CD1c-positive myeloid dendritic cell (primary cell): ENCODE measurements around the gene ELMO1.

ENCODE experiments used
- DNase-seq: peaks from one replicate; pipeline ENCODE4 v3.0.0-alpha.2; 2016; ENCODE audit errors: extremely low spot score

ELMO1 gene

DNA sequence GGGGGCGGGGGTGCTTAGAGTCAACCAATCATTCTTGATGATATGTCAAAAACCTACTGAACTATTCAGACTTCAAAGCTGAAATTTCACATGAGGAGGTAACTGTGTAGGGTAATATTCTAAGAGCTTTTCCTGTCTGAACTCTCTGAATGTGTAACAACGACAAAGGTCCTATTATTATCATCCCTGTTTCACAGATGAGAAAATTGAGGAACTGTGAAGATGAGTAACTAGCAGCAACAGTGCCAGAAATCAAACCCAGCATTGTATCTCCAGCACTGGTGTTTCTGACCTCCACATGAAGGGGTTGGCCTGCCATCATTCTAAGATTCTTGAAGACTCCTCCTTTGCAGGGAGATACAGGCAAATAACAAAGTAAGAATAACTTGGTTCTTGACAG, 429.7 kb downstream of the ELMO1 start:
- peak; percentile 7 for DNase-seq

DNA sequence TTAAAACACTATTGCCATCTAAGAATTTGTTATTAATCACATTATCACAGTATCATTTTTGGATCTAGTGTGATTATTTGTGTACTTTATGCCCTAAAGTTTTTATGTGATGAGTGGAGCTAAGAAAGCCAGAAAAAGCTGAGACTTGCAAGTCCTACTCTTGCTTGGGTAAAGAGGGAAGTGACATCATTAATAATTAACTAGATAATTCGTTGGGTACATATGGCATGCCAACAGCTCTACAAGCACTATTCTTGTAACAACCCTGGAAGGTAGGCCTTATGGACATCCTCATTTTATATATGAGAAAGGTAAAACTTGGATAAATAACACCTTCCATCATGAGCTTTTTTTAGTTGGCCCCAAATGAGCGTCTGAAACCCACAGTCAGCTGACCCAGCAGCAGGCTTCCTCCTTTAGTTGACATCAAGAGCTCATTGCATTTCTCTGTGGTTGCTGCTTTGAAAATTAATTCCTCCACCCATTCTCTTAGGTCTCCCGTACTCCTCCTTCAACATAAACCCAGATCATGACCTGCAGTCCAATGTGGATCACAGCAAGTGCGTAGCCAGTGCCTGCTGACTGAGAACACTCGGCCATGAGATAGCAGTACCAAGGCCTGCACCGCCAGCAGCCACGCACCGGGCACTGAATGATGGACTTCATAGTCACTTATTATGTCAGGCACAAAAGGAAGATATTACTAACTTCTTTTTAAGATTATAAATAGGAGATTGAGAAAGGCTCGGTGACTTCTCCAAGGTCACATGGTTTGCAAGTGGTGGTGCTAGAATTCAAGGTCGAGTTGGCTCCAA, 432.4 kb downstream of the ELMO1 start:
- DNase-seq, result peak; percentile 9

GRCh38 chr7:37015353-37016034, 433.2 kb downstream of the ELMO1 start:
- DNase-seq, result no peak

DNA sequence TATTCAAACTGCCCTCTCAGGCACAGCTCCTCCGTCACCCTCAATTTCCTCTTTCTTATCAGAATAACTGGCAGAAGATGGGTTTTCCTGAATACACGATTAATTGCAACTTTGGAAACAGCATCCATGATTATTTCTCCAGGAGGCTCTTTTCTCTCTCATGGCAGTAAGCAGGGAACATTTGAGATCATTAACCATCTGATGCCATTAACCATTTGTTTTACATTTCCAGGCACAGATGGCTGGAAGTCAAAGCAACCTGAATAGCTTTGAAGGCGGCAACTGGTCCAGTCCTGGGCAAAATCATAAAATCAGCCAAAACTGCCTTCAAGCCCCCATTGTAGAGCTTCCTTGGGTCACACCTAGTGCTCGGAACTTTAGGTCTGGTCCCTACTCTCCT, 434.9 kb downstream of the ELMO1 start:
- DNase-seq, result no peak

- no peak for DNase-seq
These were observed 437.3 kb downstream of the ELMO1 start for GRCh38 chr7:37011151-37011890.

DNA sequence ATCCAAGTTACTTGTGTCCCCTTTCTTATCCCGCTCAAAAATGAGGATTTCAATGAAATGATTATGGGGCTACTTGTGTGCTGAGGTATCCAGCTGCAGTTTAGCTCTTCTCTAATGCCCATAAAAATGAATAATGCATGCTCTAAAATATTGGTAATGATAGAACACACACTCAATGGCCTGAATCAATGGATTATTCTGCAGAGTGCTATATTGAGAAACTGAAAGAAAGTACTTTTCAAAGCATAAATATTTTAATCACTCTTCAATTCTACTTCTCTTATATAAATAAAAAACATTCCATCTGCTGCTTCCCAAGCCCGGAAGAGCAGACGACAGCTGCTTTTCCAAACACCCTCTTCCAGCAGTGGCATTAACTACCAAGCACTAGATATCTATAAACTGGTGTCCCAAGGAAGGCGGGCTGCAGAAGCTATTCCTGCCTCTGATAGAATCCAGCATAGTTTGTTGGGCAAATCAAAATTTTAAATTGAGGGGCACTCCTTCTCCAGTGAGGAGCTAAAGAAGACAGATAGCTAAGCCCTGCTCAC, 439.5 kb downstream of the ELMO1 start:
- no peak for DNase-seq

- DNase-seq, result no peak
These were observed 441.0 kb downstream of the ELMO1 start for GRCh38 chr7:37007691-37008090.

DNA sequence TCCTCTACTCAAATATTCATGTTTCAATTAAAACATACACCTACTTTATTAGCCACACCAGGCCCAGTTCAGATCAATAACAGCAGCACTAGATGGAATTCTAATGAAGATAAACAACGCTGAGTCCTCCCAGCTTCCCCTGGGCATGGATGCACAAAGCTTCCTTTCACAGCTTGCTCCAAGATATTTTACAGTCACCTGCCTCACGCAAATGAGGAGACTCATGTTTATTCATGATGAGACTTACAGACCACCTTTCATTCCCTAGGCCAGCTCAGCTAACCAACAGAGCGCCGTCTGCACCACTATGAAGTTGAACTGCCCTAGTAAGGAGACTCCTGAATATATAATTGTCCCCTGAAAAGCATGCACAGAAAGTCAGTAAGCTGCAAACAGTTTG, 441.4 kb downstream of the ELMO1 start:
- DNase-seq, result no peak

- DNase-seq, result no peak
These were observed 441.9 kb downstream of the ELMO1 start for GRCh38 chr7:37006764-37007163.

- DNase-seq, result no peak
These were observed 448.2 kb downstream of the ELMO1 start for GRCh38 chr7:37000511-37000910.

DNA sequence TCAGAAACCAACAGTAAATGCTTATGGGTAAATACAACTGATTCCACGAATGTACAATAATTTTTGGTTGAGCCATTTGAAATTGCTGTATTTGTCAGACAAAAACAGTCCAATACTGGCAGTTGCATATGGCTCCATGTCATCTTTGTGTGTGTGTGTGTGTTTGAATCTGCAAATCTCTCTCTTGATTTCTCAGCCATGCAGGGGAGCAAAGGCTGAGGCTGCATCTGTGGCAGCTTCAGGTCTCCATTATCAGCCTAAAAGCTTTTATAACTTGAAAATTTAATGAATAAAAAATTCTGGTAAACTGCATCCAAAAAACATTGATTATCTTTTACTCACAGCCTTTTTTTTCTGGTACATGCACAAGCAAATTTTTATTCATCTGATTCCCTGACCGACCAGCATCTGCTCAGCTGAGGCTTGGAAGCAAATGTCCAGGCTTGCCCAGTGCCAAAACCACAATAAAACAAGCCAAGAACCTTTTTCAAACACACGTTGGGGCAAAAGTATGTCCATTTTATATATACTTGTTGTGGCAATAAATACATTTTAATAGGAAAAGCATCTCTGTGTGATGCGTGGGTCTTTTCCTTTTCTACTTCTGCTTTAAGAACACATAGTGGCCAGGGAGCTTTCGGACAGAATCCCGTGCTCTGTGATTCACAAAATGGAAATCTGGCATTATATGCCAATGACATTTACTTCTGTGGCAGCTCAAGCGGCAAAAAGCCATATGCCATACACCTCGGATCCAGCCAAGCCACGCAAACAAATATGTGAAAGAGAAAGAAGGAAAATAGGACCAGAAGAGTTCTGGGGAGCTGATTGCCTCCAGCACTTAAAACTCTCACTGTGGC, 448.8 kb downstream of the ELMO1 start:
- DNase-seq, result no peak

GRCh38 chr7:36995776-36996175, 452.9 kb downstream of the ELMO1 start:
- DNase-seq, result no peak

- DNase-seq, result no peak
These were observed 454.1 kb downstream of the ELMO1 start for GRCh38 chr7:36994456-36995112.

DNA sequence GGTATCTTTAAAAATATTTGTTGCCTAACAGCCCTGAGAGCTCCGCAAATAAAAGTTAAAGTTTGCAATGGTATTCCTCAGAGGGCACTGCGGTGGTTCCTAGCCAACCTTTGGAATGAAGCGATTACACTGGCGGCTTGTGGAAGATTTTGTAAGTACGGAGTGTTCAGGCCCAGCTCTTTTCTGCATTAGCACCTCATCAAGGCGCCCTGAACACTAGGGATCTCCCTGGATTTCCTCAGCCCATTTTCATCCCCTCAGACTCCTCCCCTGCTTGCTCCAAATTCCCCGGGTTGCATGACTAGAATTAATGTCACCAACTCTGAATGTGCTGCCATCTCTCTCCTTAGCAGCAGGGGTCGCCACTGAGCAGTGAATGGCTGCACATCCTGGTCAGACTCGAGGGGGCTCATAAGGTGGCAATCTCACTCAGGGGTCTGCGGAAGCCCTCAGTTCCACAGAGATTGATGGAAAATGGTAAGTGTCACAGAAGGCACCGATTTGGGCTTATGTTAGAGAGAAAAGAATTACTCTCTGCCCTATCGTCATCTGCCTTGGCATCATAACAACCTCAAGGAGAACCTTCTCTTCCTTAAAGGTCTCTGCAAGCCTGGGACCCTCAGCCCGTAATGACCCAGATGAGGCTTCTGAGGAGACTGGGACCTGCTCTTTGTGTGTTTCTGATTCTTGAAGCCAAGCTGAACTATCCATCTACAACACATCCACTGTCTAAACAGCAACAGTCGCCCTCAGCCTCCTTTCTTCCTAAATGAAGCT, 461.5 kb downstream of the ELMO1 start:
- DNase-seq, result peak; percentile 51

- no peak for DNase-seq
These were observed 462.1 kb downstream of the ELMO1 start for GRCh38 chr7:36986511-36986933.

- DNase-seq, result no peak
These were observed 462.7 kb downstream of the ELMO1 start for GRCh38 chr7:36985866-36986400.

DNA sequence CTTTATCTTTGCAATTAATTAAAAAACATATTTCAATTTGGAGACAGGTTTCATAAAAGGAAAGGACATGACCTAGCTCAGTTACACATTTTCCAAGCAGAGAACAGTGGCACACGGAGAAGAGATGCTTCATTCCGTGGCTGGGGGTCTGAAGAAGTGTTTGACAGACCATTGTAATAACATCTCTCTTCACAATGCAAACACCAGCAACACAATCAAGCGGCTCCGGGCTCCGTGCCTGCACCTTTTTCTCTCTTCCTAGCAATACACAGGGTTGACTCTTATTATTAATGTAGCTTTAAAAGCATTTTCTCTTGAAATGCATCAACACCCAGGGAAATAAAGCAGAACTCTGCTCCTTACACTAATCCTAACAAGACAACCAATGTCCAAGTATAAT, 463.3 kb downstream of the ELMO1 start:
- DNase-seq, result no peak

GRCh38 chr7:36984710-36985312, 463.9 kb downstream of the ELMO1 start:
- peak; percentile 10 for DNase-seq

- no peak for DNase-seq
These were observed 464.6 kb downstream of the ELMO1 start for GRCh38 chr7:36984041-36984521.
